ENCODE data around the gene ALPK3. TPM values are rescaled to one million over a fixed set of nuclear protein-coding genes. Genes with fewer than 3 reads are reported as not detected.

ALPK3 gene
- total RNA-seq, 1 experiment from 2014 or later, result 17.7 TPM

- WGBS (ENCODE audit: extremely low coverage, insufficient read length, low lambda C conversion rate), result no CpG with 5 or more reads among the region's 13 CpGs
- H3K27me3 Mint-ChIP-seq (ENCODE audit: low read depth), result no peaks in the 10 kb centered on the region
Observed at GRCh38 chr15:84908564-84908963, 91.4 kb downstream of the ALPK3 start.

More at GRCh38 chr15:84908564-84908963, 91.4 kb downstream of the ALPK3 start:
- no peak for DNase-seq
- H4K5ac ChIP-seq (ENCODE audit: insufficient read length, low read depth, low read length), result no peak overlapping the region
- H2BK20ac ChIP-seq (ENCODE audit: low read depth, low read length, poor library complexity, severe bottlenecking), result no peak overlapping the region
- no peak overlapping the region for H2BK12ac ChIP-seq (ENCODE audit: insufficient read length, low read depth, low read length)
- H3K4me1 ChIP-seq (ENCODE audit: insufficient read depth, low read length), result no peaks in the 10 kb centered on the region
- H4K91ac ChIP-seq (ENCODE audit: insufficient read length, low read depth, low read length), result no peak overlapping the region
- no peak overlapping the region for H3K4me3 Mint-ChIP-seq
- H3K27me3 ChIP-seq (ENCODE audit: insufficient read depth, low read length), result no peaks in the 10 kb centered on the region
- no peaks in the 10 kb centered on the region for H3K79me2 ChIP-seq (ENCODE audit: insufficient read depth, low read length)
- H2AK5ac ChIP-seq (ENCODE audit: insufficient read length, low read length), result no peak overlapping the region
- H4K20me1 ChIP-seq (ENCODE audit: control insufficient read depth, insufficient read depth, insufficient read length), result no peaks in the 10 kb centered on the region
- H2BK5ac ChIP-seq (ENCODE audit: insufficient read length, low read length), result no peak overlapping the region
- H3K36me3 Mint-ChIP-seq (ENCODE audit: insufficient read depth in 1 of 3, low read depth in 3 of 3), result no peaks in the 10 kb centered on the region
- H3K4me1 Mint-ChIP-seq, result peaks cover 3 to 9% of the 10 kb centered on the region in 2 experiments
- H3K18ac ChIP-seq (ENCODE audit: insufficient read length, low read depth, low read length), result no peak overlapping the region
- H4K8ac ChIP-seq (replicated peaks; ENCODE audit: insufficient read length, low read depth, low read length), result no peak overlapping the region
- no peak overlapping the region for H2BK15ac ChIP-seq (ENCODE audit: low read depth, low read length)
- no peak overlapping the region for H3K56ac ChIP-seq (ENCODE audit: insufficient read length, low read depth, low read length)
- no peak overlapping the region for H3K27ac ChIP-seq (ENCODE audit: insufficient read length, low read depth, low read length)
- H3K27ac Mint-ChIP-seq, result no peak overlapping the region; a peak in 2 of 7 replicates
- no peak overlapping the region; the same call in 1 of the 2 replicates for H3K14ac ChIP-seq (ENCODE audit: insufficient read depth, low read length)
- H3K9me3 Mint-ChIP-seq, result no peaks in the 10 kb centered on the region; a peak in 1 of 5 replicates
- H2BK120ac ChIP-seq (ENCODE audit: low read depth, low read length, poor library complexity, severe bottlenecking), result no peak overlapping the region
- H2AFZ ChIP-seq (ENCODE audit: low read length), result no peak overlapping the region
- no peaks in the 10 kb centered on the region for H3K9me3 ChIP-seq (ENCODE audit: control insufficient read depth, low read depth, low read length)
- no peaks in the 10 kb centered on the region for H3K79me1 ChIP-seq (ENCODE audit: insufficient read depth, low read depth, low read length, poor library complexity, severe bottlenecking)
- no peaks in the 10 kb centered on the region for H3K23me2 ChIP-seq (ENCODE audit: insufficient read length, low read depth, low read length, poor library complexity, severe bottlenecking)
- H3K23ac ChIP-seq (ENCODE audit: insufficient read length, low read depth, low read length), result no peak overlapping the region
- no peak overlapping the region for H3K4me2 ChIP-seq (ENCODE audit: insufficient read depth, insufficient read length, low read length)
- H3K9ac ChIP-seq (ENCODE audit: extremely low read depth, insufficient read length, low read length), result no peak overlapping the region
- no peak overlapping the region for H3K4ac ChIP-seq (ENCODE audit: low read depth, low read length)
- TF ChIP-seq CTCF (conservative IDR thresholded peaks at IDR 0.05), result no peak
- H3T11ph ChIP-seq (ENCODE audit: low read length), result no peak overlapping the region

Data from H9 (cell line).